Brain microvascular endothelial cell (primary cell): ENCODE data around the gene POLR2F.
"Not testable (repeated sequence)": the region's sequence is repeated elsewhere in the genome, so short reads cannot be mapped to it uniquely, and the experiment has no call there.

Experiments
- DNase-seq: peaks from one replicate; pipeline ENCODE4 v3.0.0-alpha.2; 2020
- H3K27ac ChIP-seq: fragments of 250-450 bp; sonication (Bioruptor Pico); 2 replicates; pipeline ENCODE4 v1.5.1; 2020; ENCODE audit warnings: mild to moderate bottlenecking, moderate library complexity
- H3K27me3 ChIP-seq: fragments of 250-450 bp; sonication (Bioruptor Pico); replicated peaks from 2 replicates; pipeline ENCODE4 v1.5.1; 2020; ENCODE audit warnings: mild to moderate bottlenecking
- H3K36me3 ChIP-seq: fragments of 250-450 bp; sonication (Bioruptor Pico); replicated peaks from 2 replicates; pipeline ENCODE4 v1.5.1; 2020; ENCODE audit warnings: mild to moderate bottlenecking
- H3K4me3 ChIP-seq: 2 replicates; pipeline ENCODE4 v1.5.1; 2011; ENCODE audit warnings: low read depth, mild to moderate bottlenecking, control low read depth, low read length, moderate library complexity
- in situ Hi-C: cut with HindIII; loops from 2 replicates; pipeline ENCODE4 v1.10.0; 2017; ENCODE audit warnings: low sequenced_read_pairs, low pct_ligation_motif_present
- TF ChIP-seq, protein P1 (sequence below): IDR thresholded peaks from 2 replicates; pipeline ENCODE4 v1.5.1; 2011; ENCODE audit warnings: low read depth, mild to moderate bottlenecking, moderate library complexity, low read length, control low read depth, inconsistent platforms; ENCODE audit errors: missing control alignments

Gene POLR2F

DNA sequence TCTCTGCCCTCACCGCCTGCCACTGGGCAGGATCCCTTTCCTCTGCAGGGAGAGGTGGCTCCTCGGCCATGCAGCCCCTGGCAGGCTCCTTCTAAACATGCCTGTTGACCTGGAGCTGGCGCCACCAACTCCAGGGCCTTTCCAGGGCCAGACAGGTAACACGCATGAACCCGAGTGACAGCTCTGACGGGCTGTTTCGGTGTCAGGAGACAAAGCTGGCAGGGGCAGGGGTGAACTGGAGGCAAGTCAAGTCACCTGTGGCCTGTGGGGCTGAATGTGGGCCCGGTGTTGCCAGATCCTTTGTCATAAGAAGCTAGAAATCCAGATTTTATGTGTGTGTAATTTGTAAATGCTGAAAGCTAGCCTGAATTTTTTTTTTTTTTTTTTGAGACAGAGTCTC lies 11.4 kb upstream of the POLR2F start:
- TF ChIP-seq, protein P1, sequence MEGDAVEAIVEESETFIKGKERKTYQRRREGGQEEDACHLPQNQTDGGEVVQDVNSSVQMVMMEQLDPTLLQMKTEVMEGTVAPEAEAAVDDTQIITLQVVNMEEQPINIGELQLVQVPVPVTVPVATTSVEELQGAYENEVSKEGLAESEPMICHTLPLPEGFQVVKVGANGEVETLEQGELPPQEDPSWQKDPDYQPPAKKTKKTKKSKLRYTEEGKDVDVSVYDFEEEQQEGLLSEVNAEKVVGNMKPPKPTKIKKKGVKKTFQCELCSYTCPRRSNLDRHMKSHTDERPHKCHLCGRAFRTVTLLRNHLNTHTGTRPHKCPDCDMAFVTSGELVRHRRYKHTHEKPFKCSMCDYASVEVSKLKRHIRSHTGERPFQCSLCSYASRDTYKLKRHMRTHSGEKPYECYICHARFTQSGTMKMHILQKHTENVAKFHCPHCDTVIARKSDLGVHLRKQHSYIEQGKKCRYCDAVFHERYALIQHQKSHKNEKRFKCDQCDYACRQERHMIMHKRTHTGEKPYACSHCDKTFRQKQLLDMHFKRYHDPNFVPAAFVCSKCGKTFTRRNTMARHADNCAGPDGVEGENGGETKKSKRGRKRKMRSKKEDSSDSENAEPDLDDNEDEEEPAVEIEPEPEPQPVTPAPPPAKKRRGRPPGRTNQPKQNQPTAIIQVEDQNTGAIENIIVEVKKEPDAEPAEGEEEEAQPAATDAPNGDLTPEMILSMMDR, result no peak
- H3K27ac ChIP-seq, result no peak overlapping the region
- H3K27me3 ChIP-seq, result no peaks in the 10 kb centered on the region
- DNase-seq, result no peak
- in situ Hi-C loops, result no loop called here
- peaks cover 37% of the 10 kb centered on the region for H3K36me3 ChIP-seq
- H3K4me3 ChIP-seq, result no peak overlapping the region

DNA sequence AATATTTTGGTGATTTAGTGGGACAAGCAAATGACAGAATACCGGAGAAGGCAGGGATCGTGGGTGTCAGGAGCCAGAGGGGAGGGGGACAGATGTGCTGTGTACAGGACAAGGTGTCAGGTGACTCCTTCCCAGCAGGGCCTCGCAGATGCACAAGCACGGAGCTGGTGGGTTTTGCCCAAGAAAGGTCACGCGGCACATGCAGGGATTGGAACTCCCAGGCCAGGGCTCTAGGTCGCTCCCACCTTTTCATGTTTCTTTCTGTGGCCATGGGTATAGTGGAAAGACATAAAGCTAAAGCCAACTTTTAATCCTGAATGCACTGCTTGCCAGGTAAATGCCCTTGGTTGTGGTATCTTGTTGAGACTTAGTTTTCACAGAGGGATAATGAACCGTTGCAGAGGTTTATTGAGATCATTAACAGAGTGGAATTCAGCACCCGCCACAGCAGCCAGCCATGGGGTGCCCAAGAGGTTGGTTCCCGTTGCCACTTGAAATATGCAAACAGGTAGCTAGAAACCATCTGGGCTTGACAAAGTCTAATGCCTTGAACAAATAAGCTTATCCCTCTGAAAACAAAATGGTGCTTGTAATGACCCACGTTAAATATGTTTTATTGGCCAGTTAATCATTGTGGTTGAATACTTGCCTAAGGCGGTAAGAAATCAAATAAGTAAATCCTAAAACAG lies 10.2 kb upstream of the POLR2F start:
- no peak overlapping the region for H3K27ac ChIP-seq
- no peak for DNase-seq
- no peak overlapping the region for H3K4me3 ChIP-seq
- in situ Hi-C loops, result no loop called here
- no peaks in the 10 kb centered on the region for H3K27me3 ChIP-seq
- TF ChIP-seq, protein P1, result no peak
- H3K36me3 ChIP-seq, result peaks cover 31% of the 10 kb centered on the region

DNA sequence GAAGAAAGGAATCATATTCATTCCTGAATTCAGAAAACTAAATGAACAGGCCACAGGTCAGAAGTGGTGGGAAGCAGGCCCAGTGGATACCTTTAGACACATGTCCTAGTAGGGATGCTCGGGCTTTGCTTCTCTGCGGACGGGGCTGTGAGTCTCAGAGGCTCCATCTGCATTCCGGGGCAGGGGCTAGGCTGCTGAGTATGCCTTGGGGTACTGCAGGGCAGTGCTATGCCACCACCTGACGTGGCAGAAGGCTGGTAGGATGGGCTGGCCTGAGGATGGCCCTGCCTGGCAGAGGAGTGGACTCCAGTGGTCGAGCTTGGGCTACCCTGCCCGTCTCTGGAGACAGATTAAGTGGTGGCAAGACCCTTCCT lies 9.7 kb upstream of the POLR2F start:
- no peak for DNase-seq
- H3K36me3 ChIP-seq, result peaks cover 28% of the 10 kb centered on the region
- H3K27me3 ChIP-seq, result no peaks in the 10 kb centered on the region
- H3K27ac ChIP-seq, result no peak overlapping the region
- in situ Hi-C loops, result no loop called here
- TF ChIP-seq, protein P1, result no peak
- no peak overlapping the region for H3K4me3 ChIP-seq

DNA sequence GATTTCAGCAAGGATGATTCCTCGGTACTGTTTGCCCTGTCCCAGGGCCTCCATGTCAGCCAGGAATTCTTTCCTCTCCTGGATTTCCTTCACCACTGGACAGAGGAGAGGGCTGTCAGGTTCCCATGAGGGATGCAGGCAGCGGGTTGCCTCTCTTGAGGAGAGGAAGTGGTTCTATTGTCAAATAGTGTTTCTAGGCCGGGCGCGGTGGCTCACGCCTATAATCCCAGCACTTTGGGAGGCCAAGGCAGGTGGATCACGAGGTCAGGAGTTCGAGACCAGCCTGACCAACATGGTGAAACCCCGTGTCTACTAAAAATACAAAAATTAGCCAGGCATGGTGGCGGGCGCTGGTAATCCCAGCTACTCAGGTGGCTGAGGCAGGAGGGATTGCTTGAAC lies 9.1 kb upstream of the POLR2F start:
- H3K27me3 ChIP-seq, DNase-seq, in situ Hi-C loops, H3K4me3 ChIP-seq, H3K27ac ChIP-seq: not testable (repeated sequence)
- peaks cover 22% of the 10 kb centered on the region for H3K36me3 ChIP-seq

DNA sequence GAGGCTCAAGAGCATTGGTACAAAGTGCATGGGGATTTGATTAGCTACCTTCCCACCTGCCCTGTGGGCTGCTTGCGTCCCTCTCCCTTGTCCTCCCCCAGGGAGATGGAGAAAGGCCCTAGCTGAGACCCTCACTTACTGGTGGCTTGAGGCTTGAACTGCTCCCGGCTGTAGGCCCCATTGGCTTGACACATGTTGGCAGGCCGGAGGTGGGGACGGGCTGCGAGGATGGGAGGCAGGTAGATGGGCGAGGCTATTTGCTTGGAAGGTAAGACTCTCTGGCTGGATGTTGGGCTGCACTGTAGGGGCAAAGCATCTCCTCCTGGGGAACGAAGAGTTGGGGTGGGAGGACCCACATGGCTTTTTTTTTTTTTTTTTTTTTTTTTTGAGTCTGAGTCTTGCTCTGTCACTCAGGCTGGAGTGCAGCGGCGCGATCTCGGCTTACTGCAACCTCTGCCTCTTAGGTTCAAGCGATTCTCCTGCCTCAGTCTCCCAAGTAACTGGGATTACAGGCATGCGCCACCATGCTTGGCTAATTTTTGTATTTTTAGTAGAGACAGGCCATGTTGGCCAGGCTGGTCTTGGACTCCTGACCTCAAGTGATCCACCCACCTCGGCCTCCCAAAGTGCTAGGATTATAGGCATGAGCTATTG lies 6.2 kb upstream of the POLR2F start:
- H3K4me3 ChIP-seq, H3K27me3 ChIP-seq, H3K27ac ChIP-seq, in situ Hi-C loops, DNase-seq, H3K36me3 ChIP-seq: not testable (repeated sequence)

DNA sequence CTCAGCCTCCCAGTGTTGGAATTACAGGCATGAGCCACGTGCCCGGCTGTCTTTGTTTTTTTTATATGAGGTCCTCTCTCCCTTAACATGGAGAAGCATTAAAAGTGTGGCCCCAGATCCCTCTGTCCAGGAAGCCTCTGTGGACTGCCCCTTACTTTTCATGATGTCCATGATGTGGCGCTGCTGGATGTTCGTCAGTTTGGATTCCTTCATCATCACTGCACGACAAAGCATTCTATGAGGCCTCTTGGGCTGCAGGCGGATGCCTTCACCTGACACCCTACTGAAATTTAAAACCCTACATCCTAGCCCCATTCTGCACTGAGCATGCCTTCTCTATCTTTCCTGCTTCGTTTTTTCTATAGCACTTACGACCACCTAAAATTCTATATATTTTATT lies 2.2 kb upstream of the POLR2F start:
- TF ChIP-seq, protein P1, result peak; percentile 22
- in situ Hi-C loops, result no loop called here
- H3K27ac ChIP-seq, result no peak overlapping the region
- DNase-seq, result no peak
- H3K27me3 ChIP-seq, result no peaks in the 10 kb centered on the region
- H3K4me3 ChIP-seq, result no peak overlapping the region
- H3K36me3 ChIP-seq, result no peaks in the 10 kb centered on the region

DNA sequence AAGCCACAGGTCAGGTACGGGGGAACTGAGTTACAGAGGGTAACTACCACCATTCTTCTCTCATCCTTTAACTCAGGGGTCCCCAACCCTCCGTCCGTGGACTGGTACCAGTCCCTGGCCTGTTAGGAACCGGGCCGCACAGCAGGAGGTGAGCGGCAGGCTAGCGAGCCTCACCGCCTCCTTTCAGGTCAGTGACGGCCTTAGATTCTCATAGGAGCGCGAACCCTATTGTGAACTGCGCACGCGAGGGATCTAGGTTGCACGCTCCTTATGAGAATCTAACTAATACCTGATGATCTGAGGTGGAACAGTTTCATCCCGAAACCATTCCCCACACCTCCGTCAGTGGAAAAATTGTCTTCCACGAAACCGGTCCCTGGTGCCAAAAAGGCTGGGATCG lies 870 bp upstream of the POLR2F start:
- Histone ChIP-seq H3K4me3 (peak overlapping the region; percentile 100), H3K36me3 (peaks cover 11% of the 10 kb centered on the region)
- H3K27me3 ChIP-seq, DNase-seq, H3K27ac ChIP-seq, in situ Hi-C loops: not testable (repeated sequence)
